Fibroblast of skin of right biceps (primary cell): ENCODE measurements around the gene PSMA7.

Source experiments
- DNase-seq: peaks from one replicate; pipeline ENCODE4 v3.0.0-alpha.2; 2013

PSMA7 gene

DNA sequence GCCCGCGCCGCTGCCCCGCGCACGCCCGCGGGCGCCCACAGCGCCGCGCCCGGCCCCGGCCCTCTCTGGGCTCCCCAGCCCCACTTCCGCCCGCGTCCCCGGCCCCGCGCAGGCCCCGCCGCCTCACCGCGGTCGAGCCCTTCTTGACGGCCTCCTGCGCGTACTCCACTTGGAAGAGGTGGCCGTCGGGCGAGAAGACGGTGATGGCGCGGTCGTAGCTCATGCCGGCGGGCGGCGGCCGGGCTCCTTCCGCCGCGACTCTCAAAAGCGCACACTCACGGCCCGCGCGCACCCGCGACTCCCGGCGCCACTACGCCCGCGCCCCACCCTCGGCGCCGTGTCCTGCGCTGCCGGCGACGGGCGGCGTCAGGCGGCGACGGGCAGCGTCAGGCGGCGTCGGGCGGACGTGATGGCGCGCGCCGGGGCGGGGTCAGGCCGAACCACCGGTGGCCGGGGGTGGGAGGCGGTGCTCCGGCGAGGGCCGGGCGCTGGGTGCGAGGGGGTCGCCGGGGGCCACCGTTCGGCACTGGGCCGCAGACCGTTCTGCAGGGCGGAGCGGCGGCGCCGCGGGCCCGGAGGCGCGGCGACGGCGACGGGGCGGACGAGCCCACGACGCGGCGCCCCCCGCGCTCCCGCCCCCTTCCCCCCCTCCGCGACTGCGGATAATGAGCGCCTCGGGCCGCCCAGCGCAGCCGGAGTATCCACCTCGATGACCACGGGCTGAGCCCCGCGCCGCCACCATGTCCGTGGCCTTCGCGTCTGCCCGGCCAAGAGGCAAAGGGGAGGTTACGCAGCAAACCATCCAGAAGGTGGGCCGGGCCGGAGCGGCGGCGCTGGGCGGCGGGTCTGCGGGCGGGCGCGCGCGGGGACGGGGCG is at the start of gene PSMA7, which contains the start of gene SS18L1:
TSS of gene PSMA7 (minus strand) at position 314 of the 876 bp plus-strand sequence. CDS start at position 223, 91 bp downstream.
TSS of gene SS18L1 (plus strand) at position 689 of the 876 bp plus-strand sequence. CDS start at position 741, 52 bp downstream.
- DNase-seq, result peak; percentile 91

- no peak for DNase-seq
Measured at GRCh38 chr20:62192635-62193034, 49.4 kb upstream of the PSMA7 start.

DNA sequence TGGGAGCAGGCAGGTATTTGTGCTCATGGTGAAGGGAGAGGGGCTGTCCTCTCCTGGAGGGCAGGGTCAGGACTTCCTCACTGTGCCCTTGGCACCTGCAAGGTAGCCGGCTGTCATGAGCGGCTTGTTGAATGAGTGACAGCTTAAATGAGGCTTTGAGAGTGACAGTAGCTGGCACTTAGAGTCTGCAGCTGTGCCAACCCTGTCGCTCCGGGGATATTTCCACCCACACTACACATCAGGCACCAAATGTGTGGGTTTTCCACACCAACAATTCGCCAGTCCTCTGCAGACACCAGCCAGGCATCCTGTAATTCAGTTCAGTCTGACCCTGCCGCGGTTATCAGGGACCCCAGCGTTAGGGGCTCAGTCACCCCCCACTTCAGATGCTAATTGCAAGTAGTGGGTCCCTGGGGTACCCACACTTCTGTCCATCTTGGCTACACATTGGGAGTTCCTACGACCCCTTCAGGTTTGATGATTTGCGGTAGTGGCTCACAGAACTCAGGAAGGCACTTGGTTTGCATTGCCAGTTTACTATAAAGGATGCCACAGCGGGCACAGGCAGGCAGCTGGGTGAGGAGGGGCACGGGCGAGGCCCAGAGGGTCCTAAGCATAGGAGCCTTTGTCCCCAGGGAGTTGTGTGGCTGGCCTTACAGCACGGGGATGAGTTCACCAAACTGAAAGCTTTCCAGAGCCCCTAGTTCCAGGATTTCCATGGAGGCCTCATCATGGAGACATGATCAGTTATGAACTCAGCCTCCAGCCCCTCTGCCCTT is 48.8 kb upstream of the PSMA7 start:
- DNase-seq, result no peak

DNA sequence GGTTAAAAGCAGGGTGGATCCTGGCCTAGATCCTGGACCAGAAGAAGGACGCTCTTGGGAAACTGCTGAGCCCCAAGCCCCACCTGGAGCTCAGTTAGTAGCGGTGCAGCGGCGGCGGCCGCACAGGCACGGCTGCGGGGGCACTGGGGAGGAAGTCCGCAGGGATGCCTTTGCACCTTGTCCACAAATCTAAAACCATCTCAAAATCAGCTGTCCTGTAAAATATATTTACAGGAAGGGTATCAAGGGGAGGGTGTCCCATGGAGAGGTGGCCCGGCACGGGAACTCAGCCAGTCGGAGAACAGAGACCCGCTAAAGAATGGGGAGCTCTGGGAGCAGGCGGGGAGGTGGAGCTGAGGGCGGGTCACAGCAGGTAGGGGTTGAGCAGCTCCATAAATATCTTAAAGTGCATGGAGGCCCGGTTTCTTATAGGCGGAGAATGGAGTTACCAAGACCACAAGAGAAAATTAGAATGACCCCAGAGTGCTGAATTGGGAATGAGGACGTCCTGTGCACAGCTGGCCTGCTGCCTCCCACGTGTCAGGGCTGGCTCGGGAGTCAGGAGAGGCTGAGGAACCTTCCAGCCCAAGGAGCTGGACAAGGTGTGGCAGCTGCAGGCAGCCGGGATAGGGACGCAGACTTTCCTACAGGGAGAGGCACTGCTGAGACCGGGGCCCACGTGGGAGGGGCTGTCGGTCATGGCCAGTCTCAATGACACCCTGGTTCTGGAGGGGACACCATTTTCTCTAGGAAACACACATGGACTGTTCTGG is 47.6 kb upstream of the PSMA7 start:
- DNase-seq, result no peak

- no peak for DNase-seq
Measured at GRCh38 chr20:62186887-62187866, 44.0 kb upstream of the PSMA7 start.

- no peak for DNase-seq
Measured at GRCh38 chr20:62186096-62186426, 42.9 kb upstream of the PSMA7 start.

GRCh38 chr20:62183426-62184142 is 40.4 kb upstream of the PSMA7 start:
- DNase-seq, result no peak

DNA sequence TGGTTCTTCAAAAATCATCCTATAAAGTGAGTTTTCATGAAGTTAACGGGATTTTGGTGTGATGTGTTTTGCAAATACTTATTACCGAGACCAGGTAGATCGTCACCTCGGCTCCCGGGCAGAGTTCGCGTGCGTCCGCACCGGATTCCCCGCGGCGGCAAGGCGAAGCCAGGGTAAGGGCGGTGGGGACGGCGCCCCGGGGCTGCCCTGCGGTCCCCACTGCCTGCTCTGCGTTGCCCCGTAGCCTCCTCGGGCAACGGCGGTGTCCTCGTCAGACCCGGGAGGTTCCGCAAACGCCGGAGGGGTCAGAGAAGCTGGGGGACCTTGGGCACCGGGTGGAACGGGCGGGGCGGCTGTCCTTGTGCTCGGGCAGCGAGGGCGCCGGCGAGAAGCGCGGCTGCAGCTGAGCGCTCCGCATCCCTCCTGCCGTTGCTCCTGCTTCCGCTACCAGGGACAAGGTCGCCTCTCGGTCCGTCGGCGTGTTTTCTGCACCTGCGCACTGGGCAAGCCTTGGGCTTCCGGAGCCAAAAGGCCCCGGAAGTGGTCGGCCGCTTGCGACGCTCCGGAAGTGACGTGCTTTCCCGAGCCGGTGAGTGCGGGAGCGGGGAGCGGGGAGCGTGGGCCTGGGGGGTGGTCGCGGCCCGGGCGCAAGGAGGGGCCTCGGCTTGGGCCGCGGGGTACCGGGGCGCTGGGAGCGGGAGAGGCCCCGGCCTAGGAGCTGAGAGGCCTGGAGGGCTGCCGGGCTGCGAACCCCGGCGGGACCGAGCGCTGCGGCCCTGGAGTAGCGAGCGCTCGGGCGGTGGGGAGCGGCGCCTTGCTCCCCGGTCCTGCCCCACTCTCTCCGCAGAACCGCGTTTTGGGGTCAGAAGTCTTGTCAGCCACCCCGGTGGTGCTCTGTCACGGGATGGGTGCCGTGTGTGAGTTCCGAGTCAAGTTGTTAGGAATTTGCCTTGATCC is 39.6 kb upstream of the PSMA7 start, which contains the start of gene MTG2:
TSS of gene MTG2 (plus strand) at position 560 of the 957 bp plus-strand sequence. CDS start 10,393 bp downstream, outside the sequence.
- DNase-seq, result peak; percentile 94

GRCh38 chr20:62181808-62182207 is 38.6 kb upstream of the PSMA7 start:
- DNase-seq, result no peak

DNA sequence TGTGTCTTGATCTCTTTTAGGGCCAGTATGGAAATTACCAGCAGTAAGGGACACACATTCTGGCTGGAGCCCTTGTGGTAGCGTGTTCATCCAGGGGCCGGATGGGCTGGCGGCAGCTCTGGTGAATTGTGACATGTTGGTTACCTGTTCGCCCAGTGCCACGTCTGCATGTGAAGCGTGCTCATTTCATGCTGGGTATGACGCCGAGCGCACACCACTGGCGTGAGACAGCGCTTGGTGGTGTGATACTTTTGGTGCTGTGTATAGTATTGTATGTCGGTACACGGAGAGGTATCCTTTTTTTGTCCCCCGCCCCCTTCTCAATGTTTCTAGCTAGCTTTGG is 35.9 kb upstream of the PSMA7 start:
- DNase-seq, result no peak

GRCh38 chr20:62178316-62179161 is 35.3 kb upstream of the PSMA7 start:
- no peak for DNase-seq

- DNase-seq, result peak; percentile 58
Measured at GRCh38 chr20:62177307-62177706, 34.1 kb upstream of the PSMA7 start.

DNA sequence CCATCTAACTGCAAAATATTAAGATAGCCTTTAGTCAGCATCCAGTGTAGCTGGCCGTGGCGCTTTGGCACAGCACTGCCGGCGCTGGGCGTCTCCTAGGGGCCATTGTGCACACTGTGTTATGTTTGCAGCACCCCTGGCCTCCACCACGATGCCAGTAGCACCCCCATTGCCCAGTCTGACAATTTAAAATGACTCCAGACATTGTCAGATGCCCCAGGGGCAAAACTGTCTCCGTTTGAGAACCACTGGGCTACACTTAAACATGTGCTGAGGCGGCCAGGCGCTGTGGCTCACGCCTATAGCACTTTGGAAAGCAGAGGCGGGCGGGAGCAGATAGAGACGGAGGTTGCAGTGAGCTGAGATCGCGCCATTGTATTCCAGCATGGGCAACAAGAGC is 33.7 kb upstream of the PSMA7 start:
- no peak for DNase-seq

DNA sequence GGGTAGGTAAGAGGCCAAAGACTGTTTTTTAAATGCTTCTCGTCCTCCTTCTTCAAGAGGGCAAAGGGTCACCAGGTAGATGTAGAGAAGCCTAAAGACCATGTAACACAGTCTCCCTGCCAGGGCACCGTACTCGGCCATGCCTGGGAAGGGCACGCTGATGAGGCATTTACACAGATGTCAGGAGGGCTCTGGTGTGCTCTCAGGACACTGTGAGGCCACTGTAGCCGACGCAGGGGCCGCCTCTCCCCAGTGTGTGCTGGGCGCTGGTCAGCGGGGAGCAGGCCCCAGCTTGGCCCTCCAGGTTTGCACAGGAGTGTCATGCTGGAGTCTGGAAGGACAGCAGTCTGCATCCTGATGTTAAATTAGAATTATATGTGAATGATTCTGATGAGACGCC is 32.5 kb upstream of the PSMA7 start:
- no peak for DNase-seq

DNA sequence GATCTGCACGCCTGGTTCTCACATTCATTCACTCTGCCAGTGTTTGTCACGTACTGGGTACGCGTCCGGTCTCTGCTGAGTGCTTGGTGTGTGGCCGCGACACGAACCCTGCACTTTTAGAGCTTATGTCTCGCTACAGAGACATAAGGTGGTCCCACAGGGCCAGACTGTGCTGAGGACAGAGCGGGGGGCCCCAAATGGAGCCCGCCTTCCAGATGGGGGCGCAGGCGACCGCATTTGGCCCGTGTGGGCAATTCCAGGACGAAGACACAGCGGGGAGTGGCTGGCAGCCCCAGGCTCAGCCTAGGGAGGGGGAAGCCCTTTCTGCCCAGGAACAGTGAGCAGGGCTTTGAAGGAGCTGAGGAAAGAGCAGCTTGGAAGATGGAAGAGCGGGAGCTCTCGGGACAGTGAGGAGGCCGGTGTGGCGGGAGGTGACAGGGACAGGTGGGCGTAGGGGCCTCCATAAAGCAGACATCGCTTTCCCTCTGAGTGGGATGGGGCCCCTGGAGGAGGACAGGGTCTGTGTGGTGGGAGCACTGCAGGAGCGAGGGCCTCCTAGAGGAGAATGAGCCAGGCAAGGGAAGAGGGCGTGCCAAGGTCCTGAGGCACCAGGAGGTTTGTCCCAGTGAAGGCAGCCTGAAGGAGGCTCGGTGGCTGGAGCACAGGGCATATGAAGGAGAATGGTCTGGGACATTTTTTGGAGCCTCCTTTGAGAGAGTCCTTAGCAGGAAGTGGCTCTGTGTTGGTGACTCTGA is 31.9 kb upstream of the PSMA7 start:
- DNase-seq, result no peak

DNA sequence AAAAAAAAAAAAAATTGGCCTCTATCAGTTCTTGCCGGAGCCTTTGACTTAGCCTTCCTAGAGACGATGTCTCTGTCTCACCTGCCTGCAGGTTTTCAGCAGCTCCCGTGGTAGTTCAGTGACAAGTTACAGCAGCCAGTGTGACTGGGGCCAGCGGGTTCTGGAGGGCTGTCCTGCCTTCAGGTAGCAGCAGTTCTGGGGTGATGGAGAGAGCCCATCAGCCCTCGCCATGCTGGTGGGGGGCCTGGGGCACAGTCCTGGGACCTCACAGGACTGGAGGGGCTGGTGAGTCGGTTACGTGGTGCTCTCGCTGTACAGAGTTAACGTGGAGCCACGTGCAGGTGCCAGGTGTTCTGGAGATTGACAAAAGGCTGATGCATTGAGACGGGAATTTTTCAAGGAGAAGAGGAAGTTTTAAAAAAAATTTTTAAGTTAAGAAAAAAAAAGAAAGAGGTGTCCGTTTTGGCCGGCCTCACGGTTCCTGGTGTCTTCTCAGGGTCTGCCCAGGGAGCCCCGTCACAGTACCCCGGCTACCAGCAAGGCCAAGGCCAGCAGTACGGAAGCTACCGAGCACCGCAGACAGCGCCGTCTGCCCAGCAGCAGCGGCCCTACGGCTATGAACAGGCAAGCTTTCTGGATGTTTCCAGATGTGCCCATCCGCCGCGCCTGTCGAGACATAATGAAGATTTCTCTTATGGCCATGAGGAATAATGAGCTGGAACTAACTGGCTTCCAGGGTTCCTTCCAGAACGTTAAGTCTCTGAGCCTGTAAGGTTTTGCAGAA is 31.0 kb upstream of the PSMA7 start:
- no peak for DNase-seq

- no peak for DNase-seq
Measured at GRCh38 chr20:62172666-62173065, 29.5 kb upstream of the PSMA7 start.
